SK-N-SH treated with all-trans-retinoic acid at 6 μM for 48 hours (cell line): Measurements from ENCODE around the gene BIRC5.
A peak's percentile ranks its signal among the peaks of the same experiment; 100 is the strongest.

Experiments
- BACH2 ChIP-seq: fragments of 250-450 bp; sonication (Bioruptor Pico); IDR thresholded peaks from 2 replicates; pipeline ENCODE4 v1.9.0; 2021; ENCODE audit warnings: mild to moderate bottlenecking, borderline replicate concordance
- RARB ChIP-seq: fragments of 250-450 bp; sonication (Bioruptor Pico); IDR thresholded peaks from 2 replicates; pipeline ENCODE4 v1.8.0; 2021; ENCODE audit warnings: mild to moderate bottlenecking, moderate library complexity
- SNAI2 ChIP-seq: fragments of 250-450 bp; sonication (Bioruptor Pico); IDR thresholded peaks from 2 replicates; pipeline ENCODE4 v1.5.0; 2020; ENCODE audit warnings: mild to moderate bottlenecking, moderate library complexity
- ZC3H10 ChIP-seq: fragments of 250-450 bp; sonication (Bioruptor Pico); IDR thresholded peaks from 2 replicates; pipeline ENCODE4 v1.5.1; 2021; ENCODE audit warnings: mild to moderate bottlenecking, moderate library complexity
- ZNF70 ChIP-seq: fragments of 450-650 bp; formaldehyde crosslinking; IDR thresholded peaks from 2 replicates; pipeline ENCODE4 v1.5.0; 2020; ENCODE audit warnings: mild to moderate bottlenecking, moderate library complexity
- TF ChIP-seq, protein P1 (sequence below): fragments of 250-450 bp; sonication (Bioruptor Pico); IDR thresholded peaks from 2 replicates; pipeline ENCODE4 v1.5.0; 2020; ENCODE audit warnings: mild to moderate bottlenecking, moderate library complexity
- TF ChIP-seq, protein P2 (sequence below): fragments of 250-450 bp; sonication (Bioruptor Pico); IDR thresholded peaks from 2 replicates; pipeline ENCODE4 v1.8.0; 2020; ENCODE audit warnings: mild to moderate bottlenecking, moderate library complexity, borderline replicate concordance
- TF ChIP-seq, protein P3 (sequence below): fragments of 250-450 bp; sonication (Bioruptor Pico); IDR thresholded peaks from 2 replicates; pipeline ENCODE4 v1.5.1; 2020; ENCODE audit warnings: low read depth, mild to moderate bottlenecking, moderate library complexity

DNA sequence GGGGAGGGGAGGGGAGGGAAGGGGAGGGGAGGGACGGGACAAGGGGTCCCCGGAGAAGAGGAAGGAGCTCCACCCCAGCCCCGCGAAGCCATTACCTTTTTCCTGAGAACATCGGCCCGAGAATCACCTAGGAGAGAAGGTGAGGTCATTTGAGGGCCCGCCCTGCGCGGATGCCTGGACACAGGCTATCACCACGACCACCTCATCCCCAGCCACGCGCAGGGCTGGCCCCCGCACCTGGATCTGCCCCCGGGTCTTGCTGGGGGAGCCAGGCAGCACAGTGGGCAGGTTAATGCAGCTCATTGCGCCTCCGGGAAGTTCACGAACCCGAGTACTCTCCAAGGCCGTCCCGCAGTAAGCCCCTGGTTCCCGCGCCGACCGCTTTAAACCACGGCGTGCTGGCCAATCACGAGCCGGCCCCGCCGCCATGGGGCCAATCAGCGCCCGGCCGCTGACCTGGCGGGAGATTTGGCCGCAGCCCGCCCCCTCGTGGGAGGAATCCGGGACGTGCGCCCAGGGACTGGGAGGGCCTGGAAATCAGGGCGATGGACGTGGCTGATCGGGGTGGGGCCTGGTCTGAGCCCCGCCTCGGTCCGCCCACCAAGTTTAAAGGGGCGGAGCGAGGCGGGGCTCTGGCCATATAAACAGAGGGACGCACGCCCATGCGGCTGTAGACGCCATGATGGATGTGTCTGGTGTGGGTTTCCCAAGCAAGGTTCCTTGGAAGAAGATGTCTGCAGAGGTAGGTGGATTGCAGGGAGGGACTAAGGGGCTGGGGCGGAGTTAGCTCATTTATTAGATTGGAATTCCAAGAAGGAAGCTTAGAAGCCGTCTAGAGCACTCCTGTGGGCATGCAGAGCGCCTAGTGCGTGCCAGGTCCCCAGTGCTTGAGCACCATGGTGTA is 27.1 kb upstream of the BIRC5 start, which contains the start of the genes AFMID and TK1:
- TF ChIP-seq, protein P1, sequence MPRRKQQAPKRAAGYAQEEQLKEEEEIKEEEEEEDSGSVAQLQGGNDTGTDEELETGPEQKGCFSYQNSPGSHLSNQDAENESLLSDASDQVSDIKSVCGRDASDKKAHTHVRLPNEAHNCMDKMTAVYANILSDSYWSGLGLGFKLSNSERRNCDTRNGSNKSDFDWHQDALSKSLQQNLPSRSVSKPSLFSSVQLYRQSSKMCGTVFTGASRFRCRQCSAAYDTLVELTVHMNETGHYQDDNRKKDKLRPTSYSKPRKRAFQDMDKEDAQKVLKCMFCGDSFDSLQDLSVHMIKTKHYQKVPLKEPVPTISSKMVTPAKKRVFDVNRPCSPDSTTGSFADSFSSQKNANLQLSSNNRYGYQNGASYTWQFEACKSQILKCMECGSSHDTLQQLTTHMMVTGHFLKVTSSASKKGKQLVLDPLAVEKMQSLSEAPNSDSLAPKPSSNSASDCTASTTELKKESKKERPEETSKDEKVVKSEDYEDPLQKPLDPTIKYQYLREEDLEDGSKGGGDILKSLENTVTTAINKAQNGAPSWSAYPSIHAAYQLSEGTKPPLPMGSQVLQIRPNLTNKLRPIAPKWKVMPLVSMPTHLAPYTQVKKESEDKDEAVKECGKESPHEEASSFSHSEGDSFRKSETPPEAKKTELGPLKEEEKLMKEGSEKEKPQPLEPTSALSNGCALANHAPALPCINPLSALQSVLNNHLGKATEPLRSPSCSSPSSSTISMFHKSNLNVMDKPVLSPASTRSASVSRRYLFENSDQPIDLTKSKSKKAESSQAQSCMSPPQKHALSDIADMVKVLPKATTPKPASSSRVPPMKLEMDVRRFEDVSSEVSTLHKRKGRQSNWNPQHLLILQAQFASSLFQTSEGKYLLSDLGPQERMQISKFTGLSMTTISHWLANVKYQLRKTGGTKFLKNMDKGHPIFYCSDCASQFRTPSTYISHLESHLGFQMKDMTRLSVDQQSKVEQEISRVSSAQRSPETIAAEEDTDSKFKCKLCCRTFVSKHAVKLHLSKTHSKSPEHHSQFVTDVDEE (CRISPR knock-in tag), result no peak
- TF ChIP-seq ZNF70 (CRISPR knock-in tag) (0 out of 2 replicates have a peak, but pooled peaks have one; percentile 6), SNAI2 (CRISPR knock-in tag) (no peak), BACH2 (no peak), RARB (CRISPR knock-in tag) (no peak), ZC3H10 (no peak)
- TF ChIP-seq, protein P2, sequence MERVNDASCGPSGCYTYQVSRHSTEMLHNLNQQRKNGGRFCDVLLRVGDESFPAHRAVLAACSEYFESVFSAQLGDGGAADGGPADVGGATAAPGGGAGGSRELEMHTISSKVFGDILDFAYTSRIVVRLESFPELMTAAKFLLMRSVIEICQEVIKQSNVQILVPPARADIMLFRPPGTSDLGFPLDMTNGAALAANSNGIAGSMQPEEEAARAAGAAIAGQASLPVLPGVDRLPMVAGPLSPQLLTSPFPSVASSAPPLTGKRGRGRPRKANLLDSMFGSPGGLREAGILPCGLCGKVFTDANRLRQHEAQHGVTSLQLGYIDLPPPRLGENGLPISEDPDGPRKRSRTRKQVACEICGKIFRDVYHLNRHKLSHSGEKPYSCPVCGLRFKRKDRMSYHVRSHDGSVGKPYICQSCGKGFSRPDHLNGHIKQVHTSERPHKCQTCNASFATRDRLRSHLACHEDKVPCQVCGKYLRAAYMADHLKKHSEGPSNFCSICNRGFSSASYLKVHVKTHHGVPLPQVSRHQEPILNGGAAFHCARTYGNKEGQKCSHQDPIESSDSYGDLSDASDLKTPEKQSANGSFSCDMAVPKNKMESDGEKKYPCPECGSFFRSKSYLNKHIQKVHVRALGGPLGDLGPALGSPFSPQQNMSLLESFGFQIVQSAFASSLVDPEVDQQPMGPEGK, result no peak
- TF ChIP-seq, protein P3, sequence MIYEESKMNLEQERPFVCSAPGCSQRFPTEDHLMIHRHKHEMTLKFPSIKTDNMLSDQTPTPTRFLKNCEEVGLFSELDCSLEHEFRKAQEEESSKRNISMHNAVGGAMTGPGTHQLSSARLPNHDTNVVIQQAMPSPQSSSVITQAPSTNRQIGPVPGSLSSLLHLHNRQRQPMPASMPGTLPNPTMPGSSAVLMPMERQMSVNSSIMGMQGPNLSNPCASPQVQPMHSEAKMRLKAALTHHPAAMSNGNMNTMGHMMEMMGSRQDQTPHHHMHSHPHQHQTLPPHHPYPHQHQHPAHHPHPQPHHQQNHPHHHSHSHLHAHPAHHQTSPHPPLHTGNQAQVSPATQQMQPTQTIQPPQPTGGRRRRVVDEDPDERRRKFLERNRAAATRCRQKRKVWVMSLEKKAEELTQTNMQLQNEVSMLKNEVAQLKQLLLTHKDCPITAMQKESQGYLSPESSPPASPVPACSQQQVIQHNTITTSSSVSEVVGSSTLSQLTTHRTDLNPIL, result no peak
